ENCODE measurements around the gene TMEM170A.
"Not testable (repeated sequence)": the region's sequence is repeated elsewhere in the genome, so short reads cannot be mapped to it uniquely, and the experiment has no call there.

TMEM170A gene

DNA sequence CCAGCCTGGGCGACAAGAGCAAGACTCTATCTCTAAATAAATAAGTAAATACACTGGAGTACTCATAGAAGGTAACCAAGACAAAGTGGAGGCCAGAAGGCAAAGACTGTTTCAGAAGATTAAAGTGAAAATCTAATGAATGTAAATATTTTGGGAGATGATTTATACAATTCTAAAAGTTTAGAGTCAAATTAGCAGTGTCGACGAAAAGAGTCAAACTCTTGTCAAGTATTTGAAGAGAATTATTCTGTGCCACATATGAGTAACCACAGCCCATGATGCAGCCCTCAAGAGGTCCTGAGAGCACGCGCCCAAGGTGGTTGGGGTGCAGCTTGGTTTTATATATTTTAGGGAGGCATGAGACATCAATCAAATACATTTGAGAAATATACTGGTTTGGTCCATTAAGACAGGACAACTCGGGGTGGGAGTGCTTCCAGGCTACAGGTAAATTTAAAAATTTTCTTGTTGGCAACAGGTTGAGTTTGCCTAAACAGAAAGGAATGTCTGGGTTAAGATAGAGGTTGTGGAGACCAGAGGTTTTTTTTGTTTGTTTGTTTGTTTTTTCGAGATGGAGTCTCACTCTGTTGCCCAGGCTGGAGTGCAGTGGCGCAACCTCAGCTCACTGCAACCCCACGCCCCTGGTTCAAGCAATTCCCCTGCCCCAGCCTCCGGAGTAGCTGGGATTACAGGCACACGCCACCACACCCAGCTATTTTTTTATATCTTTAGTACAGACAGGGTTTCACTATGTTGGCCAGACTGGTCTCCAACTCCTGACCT lies 34.7 kb downstream of the TMEM170A start:
- no peak overlapping the region for H3K4me3 ChIP-seq (ENCODE audit: severe bottlenecking)
- no peak for DNase-seq (ENCODE audit: low spot score)
- ATAC-seq (ENCODE audit: low read depth): no peak
- H3K36me3 ChIP-seq (ENCODE audit: low read depth): peaks cover 4% of the 10 kb centered on the region
- no peak overlapping the region for H3K27ac ChIP-seq (ENCODE audit: poor library complexity, severe bottlenecking)
- no peaks in the 10 kb centered on the region for H3K27me3 ChIP-seq (ENCODE audit: insufficient read depth, poor library complexity, severe bottlenecking)
- no peaks in the 10 kb centered on the region for H3K9me3 ChIP-seq (ENCODE audit: severe bottlenecking)
- TF ChIP-seq CTCF (IDR thresholded peaks at IDR 0.05; ENCODE audit: poor library complexity, severe bottlenecking): no peak
- H3K4me1 ChIP-seq (ENCODE audit: insufficient read depth, poor library complexity, severe bottlenecking): no peaks in the 10 kb centered on the region

DNA sequence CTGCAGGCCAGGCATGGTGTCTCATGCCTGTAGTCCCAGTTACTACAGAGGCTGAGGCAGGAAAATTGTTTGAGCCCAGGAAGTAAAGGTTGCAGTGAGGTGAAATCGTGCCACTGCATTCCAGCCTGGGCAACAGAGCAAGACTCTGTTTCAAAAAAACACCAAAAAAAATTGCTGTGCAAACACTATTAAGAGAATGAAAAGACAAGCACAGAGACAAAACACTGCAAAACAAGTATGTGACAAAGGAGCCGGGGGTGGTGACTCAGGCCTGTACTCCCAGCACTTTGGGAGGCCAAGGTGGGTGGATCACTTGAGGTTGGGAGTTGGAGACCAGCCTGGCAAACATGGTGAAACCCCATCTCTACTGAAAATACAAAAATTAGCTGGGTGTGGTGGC lies 38.0 kb downstream of the TMEM170A start:
- H3K9me3 ChIP-seq (ENCODE audit: severe bottlenecking); DNase-seq (ENCODE audit: low spot score); H3K36me3 ChIP-seq (ENCODE audit: low read depth); H3K27me3 ChIP-seq (ENCODE audit: insufficient read depth, poor library complexity, severe bottlenecking); ATAC-seq (ENCODE audit: low read depth); H3K27ac ChIP-seq (ENCODE audit: poor library complexity, severe bottlenecking); H3K4me3 ChIP-seq (ENCODE audit: severe bottlenecking); H3K4me1 ChIP-seq (ENCODE audit: insufficient read depth, poor library complexity, severe bottlenecking): not testable (repeated sequence)

DNA sequence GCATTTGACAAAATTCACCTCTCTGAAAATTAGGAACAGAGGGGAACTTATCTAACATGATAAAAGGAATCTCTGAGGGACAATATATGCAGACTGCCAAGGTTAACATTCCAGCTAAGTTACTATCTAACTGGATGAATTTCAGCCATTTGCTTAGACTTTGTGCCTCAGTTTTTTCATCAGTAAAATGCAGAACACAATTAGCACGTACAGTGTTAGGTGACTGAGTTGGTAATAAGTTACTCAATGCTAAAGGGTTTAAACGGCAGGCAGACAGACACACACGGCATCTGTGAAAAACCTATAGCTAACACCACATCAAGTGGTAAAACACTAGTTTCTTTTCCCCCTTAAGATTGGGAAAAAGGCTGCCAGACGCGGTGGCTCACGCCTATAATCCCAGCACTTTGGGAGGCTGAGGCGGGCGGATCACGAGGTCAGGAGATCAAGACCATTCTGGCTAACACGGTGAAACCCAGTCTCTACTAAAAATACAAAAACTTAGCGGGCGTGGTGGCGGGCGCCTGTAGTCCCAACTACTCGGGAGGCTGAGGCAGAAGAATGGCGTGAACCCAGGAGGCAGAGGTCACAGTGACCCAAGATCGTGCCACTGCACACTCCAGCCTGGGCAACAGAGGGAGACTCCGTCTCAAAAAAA lies 40.3 kb downstream of the TMEM170A start:
- H3K27ac ChIP-seq (ENCODE audit: poor library complexity, severe bottlenecking); DNase-seq (ENCODE audit: low spot score); H3K4me1 ChIP-seq (ENCODE audit: insufficient read depth, poor library complexity, severe bottlenecking); H3K27me3 ChIP-seq (ENCODE audit: insufficient read depth, poor library complexity, severe bottlenecking); H3K36me3 ChIP-seq (ENCODE audit: low read depth); ATAC-seq (ENCODE audit: low read depth); H3K9me3 ChIP-seq (ENCODE audit: severe bottlenecking); H3K4me3 ChIP-seq (ENCODE audit: severe bottlenecking): not testable (repeated sequence)

DNA sequence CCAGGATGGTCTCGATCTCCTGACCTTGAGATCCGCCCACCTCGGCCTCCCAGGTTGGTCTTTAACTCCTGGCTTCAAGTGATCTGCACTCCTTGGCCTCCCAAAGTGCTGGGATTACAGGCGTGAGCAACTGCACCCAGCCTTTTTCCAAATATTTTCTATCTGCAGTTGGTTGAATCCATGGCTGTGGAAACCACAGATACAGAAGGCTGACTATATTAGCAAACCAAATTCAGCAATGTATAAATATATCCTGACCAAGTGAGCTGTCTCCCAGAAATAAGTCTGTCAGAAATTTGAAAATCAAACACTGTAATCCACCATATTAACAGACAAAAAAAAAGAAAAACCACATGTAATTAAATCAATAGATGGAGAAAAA lies 40.8 kb downstream of the TMEM170A start:
- Histone ChIP-seq H3K4me3 (ENCODE audit: severe bottlenecking) (no peak overlapping the region), H3K27ac (ENCODE audit: poor library complexity, severe bottlenecking) (no peak overlapping the region), H3K36me3 (ENCODE audit: low read depth) (no peaks in the 10 kb centered on the region; the same call in 1 of the 2 replicates), H3K4me1 (ENCODE audit: insufficient read depth, poor library complexity, severe bottlenecking) (peaks cover 7% of the 10 kb centered on the region), H3K9me3 (ENCODE audit: severe bottlenecking) (no peaks in the 10 kb centered on the region), H3K27me3 (ENCODE audit: insufficient read depth, poor library complexity, severe bottlenecking) (no peaks in the 10 kb centered on the region)
- no peak for DNase-seq (ENCODE audit: low spot score)
- ATAC-seq (ENCODE audit: low read depth): no peak
- TF ChIP-seq CTCF (IDR thresholded peaks at IDR 0.05; ENCODE audit: poor library complexity, severe bottlenecking): no peak

DNA sequence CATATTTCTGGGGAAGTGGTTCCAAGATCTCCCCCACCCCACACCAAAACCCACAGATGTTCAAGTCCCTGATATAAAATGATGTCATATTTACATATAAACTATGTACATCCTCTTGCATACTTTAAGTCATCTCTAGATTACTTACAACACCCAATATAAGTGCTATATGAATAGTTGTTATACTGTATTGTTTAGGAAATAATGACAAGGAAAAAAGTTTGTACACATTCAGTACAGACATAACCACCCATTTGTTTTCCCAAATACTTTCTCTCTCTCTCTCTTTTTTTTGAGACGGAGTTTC lies 42.7 kb downstream of the TMEM170A start:
- H3K27me3 ChIP-seq (ENCODE audit: insufficient read depth, poor library complexity, severe bottlenecking): no peaks in the 10 kb centered on the region
- H3K27ac ChIP-seq (ENCODE audit: poor library complexity, severe bottlenecking): peak overlapping the region; percentile 36
- peaks cover 7% of the 10 kb centered on the region for H3K4me1 ChIP-seq (ENCODE audit: insufficient read depth, poor library complexity, severe bottlenecking)
- no peaks in the 10 kb centered on the region for H3K9me3 ChIP-seq (ENCODE audit: severe bottlenecking)
- H3K36me3 ChIP-seq (ENCODE audit: low read depth): no peaks in the 10 kb centered on the region; the same call in 1 of the 2 replicates
- no peak overlapping the region for H3K4me3 ChIP-seq (ENCODE audit: severe bottlenecking)
- no peak for TF ChIP-seq CTCF (IDR thresholded peaks at IDR 0.05; ENCODE audit: poor library complexity, severe bottlenecking)
- ATAC-seq (ENCODE audit: low read depth) (no peak), DNase-seq (ENCODE audit: low spot score) (no peak)
